DND-41 (cell line): ENCODE results near the gene DYSF.

Experiments
- ATAC-seq: fragments of 200-7000 bp; cut with Tn5 transposase; 3 replicates; pipeline ENCODE4 v1.9.1; 2021; ENCODE audit warnings: low read depth; ENCODE audit not compliant: insufficient read depth
- DNase-seq: peaks from one replicate; pipeline ENCODE4 v3.0.0-alpha.2; 2020
- H2AFZ ChIP-seq: 2 replicates; pipeline ENCODE4 v1.6.0; 2012; ENCODE audit warnings: low read depth, low read length
- H3K27ac ChIP-seq: 2 replicates; pipeline ENCODE4 v1.5.1; 2012; ENCODE audit warnings: low read length, inconsistent platforms
- H3K27me3 ChIP-seq: fragments of 200-600 bp; sonication (generic); 2 replicates; pipeline ENCODE4 v1.6.0; 2012; ENCODE audit warnings: low read length, mild to moderate bottlenecking, inconsistent platforms; ENCODE audit not compliant: insufficient read depth, poor library complexity
- H3K36me3 ChIP-seq: 2 replicates; pipeline ENCODE4 v1.5.1; 2012; ENCODE audit warnings: low read length, inconsistent platforms; ENCODE audit not compliant: insufficient read depth
- H3K4me1 ChIP-seq: 2 replicates; pipeline ENCODE4 v1.5.1; 2012; ENCODE audit warnings: mild to moderate bottlenecking, low read length; ENCODE audit not compliant: insufficient read depth
- H3K4me2 ChIP-seq: 2 replicates; pipeline ENCODE4 v1.6.0; 2012; ENCODE audit warnings: mild to moderate bottlenecking, moderate library complexity, low read length, inconsistent platforms; ENCODE audit not compliant: insufficient read depth
- H3K4me3 ChIP-seq, 2 experiments: fragments of 200-600 bp in 1 of 2; shearing (Covaris generic) in 1 of 2; 2 replicates each; pipeline ENCODE4 v1.5.1; 2012 to 2016; ENCODE audit warnings: inconsistent platforms in 2 of 2, low read length in 2 of 2, mild to moderate bottlenecking in 2 of 2, low read depth in 1 of 2, moderate library complexity in 1 of 2
- H3K79me2 ChIP-seq: 2 replicates; pipeline ENCODE4 v1.6.0; 2012; ENCODE audit warnings: low read length, inconsistent platforms; ENCODE audit not compliant: insufficient read depth
- H3K9ac ChIP-seq: 2 replicates; pipeline ENCODE4 v1.6.0; 2012; ENCODE audit warnings: low read depth, mild to moderate bottlenecking, inconsistent platforms, low read length, moderate library complexity
- H3K9me3 ChIP-seq: 2 replicates; pipeline ENCODE4 v1.5.1; 2012; ENCODE audit warnings: low read length, moderate library complexity, mild to moderate bottlenecking, inconsistent platforms; ENCODE audit not compliant: insufficient read depth, severe bottlenecking
- H4K20me1 ChIP-seq: 2 replicates; pipeline ENCODE4 v1.6.0; 2012; ENCODE audit warnings: low read length; ENCODE audit not compliant: insufficient read depth
- CTCF ChIP-seq: IDR thresholded peaks from 2 replicates; pipeline ENCODE4 v1.5.1; 2012; ENCODE audit warnings: borderline replicate concordance, low read length, moderate library complexity, mild to moderate bottlenecking; ENCODE audit not compliant: poor library complexity, severe bottlenecking; ENCODE audit errors: extremely low read depth
- EZH2 ChIP-seq: IDR thresholded peaks from 3 replicates; pipeline ENCODE4 v1.6.1; 2012; ENCODE audit warnings: borderline replicate concordance, low read depth, mild to moderate bottlenecking, moderate library complexity, low read length, inconsistent platforms; ENCODE audit not compliant: severe bottlenecking

DYSF gene

GRCh38 chr2:71618327-71619113 lies 165.2 kb downstream of the DYSF start:
- TF ChIP-seq EZH2 (no peak), CTCF (no peak)
- Histone ChIP-seq H3K9ac (no peak overlapping the region), H3K4me3 (no peak overlapping the region), H3K79me2 (no peaks in the 10 kb centered on the region), H3K36me3 (no peaks in the 10 kb centered on the region), H3K4me1 (no peaks in the 10 kb centered on the region), H3K4me2 (no peak overlapping the region), H3K27ac (no peak overlapping the region), H4K20me1 (peaks cover 6% of the 10 kb centered on the region; the same call in 1 of the 2 replicates), H3K27me3 (no peaks in the 10 kb centered on the region), H3K9me3 (no peaks in the 10 kb centered on the region), H2AFZ (no peak overlapping the region)
- DNase-seq, result no peak
- ATAC-seq, result peak; percentile 45; the same call in 2 of the 3 replicates

- no peaks in the 10 kb centered on the region for H3K27me3 ChIP-seq
- ATAC-seq, result no peak
- H3K27ac ChIP-seq, result no peak overlapping the region
- H3K9me3 ChIP-seq, result no peaks in the 10 kb centered on the region
- H3K4me1 ChIP-seq, result no peaks in the 10 kb centered on the region
- no peak overlapping the region for H3K4me3 ChIP-seq
- no peak overlapping the region for H3K4me2 ChIP-seq
- peaks cover 6% of the 10 kb centered on the region; the same call in 1 of the 2 replicates for H4K20me1 ChIP-seq
- no peak for DNase-seq
- no peak overlapping the region for H2AFZ ChIP-seq
- H3K79me2 ChIP-seq, result no peaks in the 10 kb centered on the region
- no peaks in the 10 kb centered on the region for H3K36me3 ChIP-seq
- TF ChIP-seq EZH2, result no peak
- TF ChIP-seq CTCF, result no peak
- H3K9ac ChIP-seq, result no peak overlapping the region
Measured at GRCh38 chr2:71619230-71619741, 165.9 kb downstream of the DYSF start.

GRCh38 chr2:71620116-71620515 lies 166.8 kb downstream of the DYSF start:
- DNase-seq, result no peak
- Histone ChIP-seq H3K36me3 (no peaks in the 10 kb centered on the region), H3K4me1 (no peaks in the 10 kb centered on the region), H3K27me3 (no peaks in the 10 kb centered on the region), H3K9me3 (no peaks in the 10 kb centered on the region), H3K27ac (no peak overlapping the region), H3K4me3 (no peak overlapping the region), H3K9ac (no peak overlapping the region), H2AFZ (no peak overlapping the region), H4K20me1 (peaks cover 6% of the 10 kb centered on the region; the same call in 1 of the 2 replicates), H3K79me2 (no peaks in the 10 kb centered on the region), H3K4me2 (no peak overlapping the region)
- ATAC-seq, result no peak
- TF ChIP-seq CTCF (no peak), EZH2 (no peak)
